ENCODE measurements around the gene LYZL1.
"Not testable (repeated sequence)": the region's sequence is repeated elsewhere in the genome, so short reads cannot be mapped to it uniquely, and the experiment has no call there.

The LYZL1 gene

DNA sequence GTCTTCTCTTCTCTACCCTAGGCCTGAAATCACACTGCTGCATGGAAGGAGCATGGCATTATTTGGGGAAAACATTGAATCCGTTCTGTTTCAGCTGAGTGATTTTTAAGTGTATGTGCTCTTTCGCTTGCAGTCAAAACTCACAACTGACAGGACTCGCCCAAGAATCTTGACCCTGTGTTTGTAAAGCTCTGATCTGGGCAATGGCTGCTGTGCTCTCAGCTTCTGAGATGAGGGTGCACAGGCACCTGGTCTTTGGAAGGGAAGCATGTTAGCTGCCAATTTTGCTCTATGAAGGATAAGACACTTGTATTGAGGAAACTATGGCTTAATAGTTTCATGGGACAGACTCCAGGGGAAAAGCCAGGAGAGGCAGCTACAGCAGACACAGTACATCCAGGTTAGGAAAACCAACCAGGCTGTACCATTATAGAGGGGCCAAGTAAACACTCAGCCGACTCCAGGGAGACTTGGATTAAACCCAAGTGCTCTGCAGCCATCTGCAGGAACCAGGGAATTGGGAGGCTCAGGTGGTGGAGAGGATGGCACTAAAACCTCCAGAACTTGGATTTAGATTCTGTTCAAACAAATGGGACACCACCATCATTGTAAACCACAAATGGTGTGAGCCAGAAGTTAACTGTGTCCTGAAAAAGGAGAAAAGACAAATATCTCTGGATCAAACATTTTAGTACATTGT, 43.3 kb downstream of the LYZL1 start:
- H3K4me3 ChIP-seq (ENCODE audit: low read length): no peak overlapping the region
- no peaks in the 10 kb centered on the region for H3K36me3 ChIP-seq (ENCODE audit: insufficient read depth, low read length)
- no peak overlapping the region for H2AFZ ChIP-seq (ENCODE audit: low read depth, low read length)
- H3K4me1 ChIP-seq (ENCODE audit: insufficient read depth, low read length): no peaks in the 10 kb centered on the region
- no peaks in the 10 kb centered on the region for H3K9me3 ChIP-seq (ENCODE audit: low read length)
- no peaks in the 10 kb centered on the region for H3K27me3 ChIP-seq (ENCODE audit: insufficient read depth, low read length)

DNA sequence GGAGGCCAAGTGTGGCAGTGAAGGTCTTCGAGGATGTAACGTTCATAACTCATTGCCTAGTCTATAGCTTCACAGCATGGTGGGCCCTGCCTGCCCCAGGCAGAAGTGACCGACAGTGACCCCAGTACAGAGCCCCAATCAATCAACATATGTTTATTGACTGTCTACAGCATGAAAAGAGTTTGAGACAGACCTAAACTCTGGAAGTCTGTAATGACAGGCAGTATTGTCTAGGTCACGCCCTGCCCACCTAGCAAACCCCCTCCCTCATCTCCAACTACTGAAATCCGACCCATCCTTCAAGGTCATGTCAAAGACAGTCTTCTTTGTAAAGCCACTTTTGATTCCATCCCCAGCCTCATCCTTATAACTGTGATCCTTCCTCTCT, 43.9 kb downstream of the LYZL1 start:
- no peak overlapping the region for H3K4me3 ChIP-seq (ENCODE audit: low read length)
- H3K4me1 ChIP-seq (ENCODE audit: insufficient read depth, low read length): no peaks in the 10 kb centered on the region
- H3K9me3 ChIP-seq (ENCODE audit: low read length): no peaks in the 10 kb centered on the region
- H3K27me3 ChIP-seq (ENCODE audit: insufficient read depth, low read length): no peaks in the 10 kb centered on the region
- no peak overlapping the region for H2AFZ ChIP-seq (ENCODE audit: low read depth, low read length)
- H3K36me3 ChIP-seq (ENCODE audit: insufficient read depth, low read length): no peaks in the 10 kb centered on the region

DNA sequence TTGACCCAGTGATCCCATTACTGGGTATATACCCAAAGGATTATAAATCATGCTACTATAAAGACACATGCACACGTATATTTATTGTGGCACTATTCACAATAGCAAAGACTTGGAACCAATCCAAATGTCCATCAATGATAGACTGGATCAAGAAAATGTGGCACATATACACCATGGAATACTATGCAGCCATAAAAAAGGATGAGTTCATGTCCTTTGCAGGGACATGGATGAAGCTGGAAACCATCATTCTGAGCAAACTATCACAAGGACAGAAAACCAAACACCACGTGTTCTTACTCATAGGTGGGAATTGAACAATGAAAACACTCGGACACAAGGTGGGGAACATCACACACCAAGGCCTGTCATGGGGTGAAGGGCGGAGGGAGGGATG, 48.7 kb downstream of the LYZL1 start:
- not testable (repeated sequence) for H2AFZ ChIP-seq (ENCODE audit: low read depth, low read length); H3K4me3 ChIP-seq (ENCODE audit: low read length); H3K36me3 ChIP-seq (ENCODE audit: insufficient read depth, low read length); H3K27me3 ChIP-seq (ENCODE audit: insufficient read depth, low read length); H3K4me1 ChIP-seq (ENCODE audit: insufficient read depth, low read length); H3K9me3 ChIP-seq (ENCODE audit: low read length)

DNA sequence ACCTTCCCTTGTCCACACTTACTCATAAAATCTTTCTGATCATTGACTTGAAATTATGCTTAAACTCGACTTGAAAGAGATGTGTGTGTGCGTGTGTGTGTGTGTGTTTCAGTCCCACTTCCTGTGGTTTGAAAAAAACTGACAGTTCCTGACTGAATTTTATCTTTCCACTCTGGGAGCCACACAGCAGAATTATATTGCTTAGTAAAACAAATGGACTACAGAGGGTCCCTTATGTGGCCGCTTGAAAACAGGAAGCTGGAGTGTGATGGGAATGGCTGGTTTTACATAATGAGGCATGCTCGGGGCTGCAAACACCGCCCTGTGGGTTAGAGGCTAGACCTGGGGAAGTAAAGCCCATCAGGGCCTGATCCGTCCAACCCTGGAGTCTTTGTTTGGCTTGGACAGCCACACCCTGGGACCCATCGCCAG, 54.8 kb downstream of the LYZL1 start:
- Histone ChIP-seq H2AFZ (ENCODE audit: low read depth, low read length) (no peak overlapping the region), H3K36me3 (ENCODE audit: insufficient read depth, low read length) (no peaks in the 10 kb centered on the region), H3K4me1 (ENCODE audit: insufficient read depth, low read length) (peaks cover 15% of the 10 kb centered on the region)

DNA sequence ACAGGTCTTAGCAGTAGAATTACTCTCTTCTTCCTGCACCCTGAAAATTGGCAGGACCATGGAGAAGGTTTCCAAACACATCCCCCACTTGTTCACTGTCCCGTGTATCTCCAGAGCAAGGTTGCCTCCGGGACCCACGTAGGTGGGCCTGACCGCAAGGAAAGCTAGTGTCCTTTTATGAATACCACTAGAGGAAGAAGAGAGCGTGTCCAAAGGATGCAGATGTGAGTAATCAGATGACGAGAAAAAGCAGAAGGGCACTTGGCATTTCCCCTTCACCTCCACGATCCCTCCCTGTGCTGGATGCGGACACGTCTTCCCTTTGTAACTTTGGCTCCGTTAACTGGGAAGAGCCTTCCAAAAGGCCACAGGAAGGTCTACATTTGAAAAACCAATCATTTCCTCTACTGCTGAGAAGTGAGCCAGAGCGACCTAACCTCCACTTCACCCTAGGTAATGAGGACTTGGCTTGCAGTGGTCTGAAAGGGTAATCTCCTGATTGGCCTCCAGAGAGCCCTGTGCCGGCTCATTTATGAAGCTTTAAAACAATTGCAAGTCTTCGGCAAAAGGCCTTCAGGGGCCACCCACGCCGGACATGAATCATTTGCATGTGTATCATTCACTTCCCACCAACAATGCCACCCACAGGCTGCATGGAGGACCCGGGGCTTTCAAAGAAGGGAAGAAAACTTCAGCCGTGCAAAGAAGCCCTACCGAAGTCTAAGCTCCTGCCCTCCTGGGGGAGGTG, 55.4 kb downstream of the LYZL1 start:
- Histone ChIP-seq H2AFZ (ENCODE audit: low read depth, low read length) (no peak overlapping the region), H3K36me3 (ENCODE audit: insufficient read depth, low read length) (no peaks in the 10 kb centered on the region), H3K4me3 (ENCODE audit: low read length) (no peak overlapping the region), H3K4me1 (ENCODE audit: insufficient read depth, low read length) (peaks cover 15% of the 10 kb centered on the region), H3K27me3 (ENCODE audit: insufficient read depth, low read length) (no peaks in the 10 kb centered on the region), H3K9me3 (ENCODE audit: low read length) (peaks cover 2% of the 10 kb centered on the region)

More for the DNA sequence above, 54.8 kb downstream of the LYZL1 start:
- H3K9me3 ChIP-seq (ENCODE audit: low read length): peaks cover 2% of the 10 kb centered on the region
- no peaks in the 10 kb centered on the region for H3K27me3 ChIP-seq (ENCODE audit: insufficient read depth, low read length)
- no peak overlapping the region for H3K4me3 ChIP-seq (ENCODE audit: low read length)

DNA sequence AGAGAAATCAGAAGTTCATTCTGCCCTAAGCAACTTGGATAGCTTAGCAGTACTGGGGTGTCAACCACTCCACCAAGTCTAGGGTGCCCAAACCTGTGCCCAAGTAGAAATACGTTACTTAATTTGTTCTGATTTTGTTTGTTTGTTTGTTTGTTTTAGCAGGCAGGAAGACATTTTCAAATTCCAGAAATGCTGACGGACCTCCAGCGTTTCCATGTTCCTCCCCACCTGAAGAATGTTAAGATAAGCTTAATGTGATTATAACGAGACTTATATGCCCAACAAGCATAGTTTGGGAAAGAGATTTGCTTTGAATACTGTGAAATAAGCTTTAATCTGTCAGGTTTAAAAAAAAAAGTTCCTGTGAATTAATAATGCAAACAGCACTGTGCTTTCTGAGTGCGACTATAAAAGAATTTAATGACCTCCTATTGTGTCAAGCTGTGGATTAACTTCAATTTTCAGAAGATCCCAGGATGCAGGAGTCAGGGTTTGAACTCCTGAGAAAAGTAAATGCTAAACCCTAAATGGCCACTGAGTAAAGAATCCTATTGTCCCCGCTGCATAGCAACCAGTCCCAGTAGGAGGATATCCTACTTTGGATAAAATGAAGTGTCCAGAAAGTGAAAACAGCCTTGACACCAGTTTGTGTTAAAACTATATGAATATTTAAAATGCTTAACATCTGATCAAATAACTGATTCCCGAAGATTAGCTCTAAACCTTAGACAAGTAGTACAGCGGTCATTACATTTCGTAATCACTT, 56.5 kb downstream of the LYZL1 start:
- Histone ChIP-seq H3K9me3 (ENCODE audit: low read length) (peaks cover 2% of the 10 kb centered on the region), H3K4me1 (ENCODE audit: insufficient read depth, low read length) (peaks cover 15% of the 10 kb centered on the region), H3K36me3 (ENCODE audit: insufficient read depth, low read length) (no peaks in the 10 kb centered on the region), H3K27me3 (ENCODE audit: insufficient read depth, low read length) (no peaks in the 10 kb centered on the region), H2AFZ (ENCODE audit: low read depth, low read length) (no peak overlapping the region), H3K4me3 (ENCODE audit: low read length) (no peak overlapping the region)

DNA sequence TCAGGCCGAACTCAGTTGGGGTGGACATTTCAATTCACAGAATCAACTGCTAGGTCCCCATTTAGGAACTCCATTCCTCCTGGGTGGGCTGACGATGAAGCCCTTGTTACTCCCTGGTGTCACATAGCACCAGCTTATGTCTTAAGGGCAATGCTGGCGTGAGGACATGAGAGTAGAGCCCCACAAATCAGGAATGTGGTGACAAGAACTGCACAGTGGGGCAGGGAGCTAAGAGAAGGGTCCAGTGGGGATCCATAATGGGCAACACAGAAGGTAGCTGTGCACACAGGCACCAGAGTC, 57.0 kb downstream of the LYZL1 start:
- Histone ChIP-seq H3K4me1 (ENCODE audit: insufficient read depth, low read length) (peaks cover 15% of the 10 kb centered on the region), H2AFZ (ENCODE audit: low read depth, low read length) (no peak overlapping the region), H3K4me3 (ENCODE audit: low read length) (no peak overlapping the region), H3K36me3 (ENCODE audit: insufficient read depth, low read length) (no peaks in the 10 kb centered on the region), H3K9me3 (ENCODE audit: low read length) (peaks cover 2% of the 10 kb centered on the region), H3K27me3 (ENCODE audit: insufficient read depth, low read length) (no peaks in the 10 kb centered on the region)

DNA sequence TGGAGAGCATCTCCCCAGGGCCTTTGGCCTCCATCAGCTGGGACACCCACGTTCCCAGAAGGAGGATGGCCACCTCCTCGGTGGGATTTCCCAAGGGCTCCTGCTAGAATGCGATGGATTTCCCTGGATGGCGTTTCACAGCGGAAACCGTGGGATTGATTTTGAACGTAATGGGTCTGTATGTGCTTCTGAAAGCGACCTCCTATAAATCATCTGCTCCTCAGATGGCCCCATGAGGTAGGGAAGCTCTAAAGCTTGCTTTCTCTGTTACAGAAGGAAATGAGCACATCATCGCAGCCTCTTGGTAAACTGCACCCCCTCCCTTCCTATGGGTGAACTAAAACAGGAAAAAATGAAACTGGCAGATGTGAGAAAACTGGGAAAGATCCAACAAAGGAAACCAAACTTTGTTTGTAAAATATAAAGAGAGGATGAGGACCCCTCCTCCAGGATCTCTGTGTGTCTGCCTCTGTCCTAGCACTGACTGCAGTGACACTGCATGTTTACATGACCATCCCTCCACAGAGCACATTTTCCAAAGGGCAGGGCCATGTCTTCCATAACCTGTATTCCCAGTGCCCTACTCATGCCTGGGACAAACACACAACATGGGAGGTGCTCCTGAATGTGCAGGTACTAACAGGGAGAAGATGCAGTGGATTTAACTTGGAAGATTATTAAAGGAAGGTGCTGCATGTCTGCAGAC, 57.6 kb downstream of the LYZL1 start:
- peaks cover 2% of the 10 kb centered on the region for H3K9me3 ChIP-seq (ENCODE audit: low read length)
- H3K4me3 ChIP-seq (ENCODE audit: low read length): no peak overlapping the region
- H3K27me3 ChIP-seq (ENCODE audit: insufficient read depth, low read length): no peaks in the 10 kb centered on the region
- H3K4me1 ChIP-seq (ENCODE audit: insufficient read depth, low read length): peaks cover 15% of the 10 kb centered on the region
- no peaks in the 10 kb centered on the region for H3K36me3 ChIP-seq (ENCODE audit: insufficient read depth, low read length)
- H2AFZ ChIP-seq (ENCODE audit: low read depth, low read length): no peak overlapping the region

DNA sequence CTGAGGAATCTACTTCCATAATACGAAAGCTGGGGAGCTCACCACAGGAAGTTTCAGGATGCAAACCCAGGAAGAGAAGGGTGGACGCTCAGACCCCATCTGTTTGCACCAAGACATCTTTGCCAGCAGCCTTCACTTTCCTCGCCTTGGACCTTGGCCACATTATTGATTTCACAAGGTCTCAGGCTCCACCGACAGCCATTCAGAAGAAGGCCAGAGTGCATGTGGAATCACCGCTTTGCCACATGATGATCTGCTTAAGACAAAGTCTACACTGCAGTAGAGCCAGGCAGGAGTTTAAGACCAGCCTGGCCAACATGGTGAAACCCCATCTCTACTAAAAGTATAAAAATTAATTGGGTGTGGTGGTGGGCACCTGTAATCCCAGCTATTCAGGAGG, 60.0 kb downstream of the LYZL1 start:
- H3K9me3 ChIP-seq (ENCODE audit: low read length): no peaks in the 10 kb centered on the region
- no peak overlapping the region for H3K4me3 ChIP-seq (ENCODE audit: low read length)
- H3K4me1 ChIP-seq (ENCODE audit: insufficient read depth, low read length): peaks cover 17% of the 10 kb centered on the region
- H3K27me3 ChIP-seq (ENCODE audit: insufficient read depth, low read length): no peaks in the 10 kb centered on the region
- H3K36me3 ChIP-seq (ENCODE audit: insufficient read depth, low read length): no peaks in the 10 kb centered on the region
- H2AFZ ChIP-seq (ENCODE audit: low read depth, low read length): no peak overlapping the region

DNA sequence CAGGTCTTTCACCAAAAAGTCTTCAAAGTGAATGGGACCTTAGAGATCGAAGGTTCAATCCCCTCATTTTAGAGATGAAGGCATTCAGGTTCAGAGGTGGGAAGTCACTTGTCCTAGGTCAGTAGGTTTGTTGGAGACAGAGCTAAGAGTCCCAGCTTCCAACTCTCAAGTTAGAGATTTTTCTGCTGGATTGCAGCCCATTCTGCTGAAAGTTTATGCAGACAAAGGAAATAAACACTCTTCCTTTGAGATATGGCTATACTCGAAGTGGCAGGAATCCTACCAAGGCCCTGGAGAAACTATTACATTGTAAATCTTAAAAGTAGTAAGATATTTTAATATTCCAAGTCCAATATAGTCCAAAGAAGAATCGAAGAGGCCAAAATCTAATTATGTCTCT, 64.4 kb downstream of the LYZL1 start:
- no peaks in the 10 kb centered on the region for H3K36me3 ChIP-seq (ENCODE audit: insufficient read depth, low read length)
- H3K9me3 ChIP-seq (ENCODE audit: low read length): no peaks in the 10 kb centered on the region
- peaks cover 7% of the 10 kb centered on the region for H3K4me1 ChIP-seq (ENCODE audit: insufficient read depth, low read length)
- H2AFZ ChIP-seq (ENCODE audit: low read depth, low read length): no peak overlapping the region
- no peaks in the 10 kb centered on the region for H3K27me3 ChIP-seq (ENCODE audit: insufficient read depth, low read length)
- no peak overlapping the region for H3K4me3 ChIP-seq (ENCODE audit: low read length)

DNA sequence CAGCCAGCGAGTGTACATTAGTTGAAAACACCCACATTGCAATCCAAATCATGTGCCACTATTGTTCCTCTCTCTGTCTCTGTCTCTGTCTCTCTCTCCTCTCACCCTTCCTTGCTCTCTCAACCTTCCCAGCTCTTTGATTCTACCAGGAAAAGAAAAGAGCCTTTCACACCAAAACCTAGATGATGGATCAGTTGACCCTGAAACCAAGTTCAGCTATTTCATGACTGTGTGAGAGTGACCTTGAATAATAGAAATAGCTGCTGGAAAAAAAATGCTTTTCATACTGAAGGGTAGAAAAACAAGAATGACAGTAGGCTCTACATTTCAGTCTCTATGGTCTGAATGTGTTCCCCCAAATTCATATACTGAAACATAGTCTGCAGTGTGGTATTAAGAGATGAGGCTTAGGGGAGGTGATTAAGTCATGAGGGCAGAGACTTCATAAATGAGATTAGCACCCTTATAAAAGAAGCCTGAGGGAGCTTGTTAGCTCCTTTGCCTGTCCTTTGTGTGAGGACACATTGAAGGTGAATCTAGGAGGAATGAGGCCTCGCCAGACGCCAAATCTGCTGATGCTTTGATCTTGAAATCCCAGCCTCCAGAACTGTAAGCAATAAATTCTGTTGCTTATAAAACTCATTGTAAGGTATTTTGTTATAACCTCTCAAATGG, 65.2 kb downstream of the LYZL1 start:
- peaks cover 7% of the 10 kb centered on the region for H3K4me1 ChIP-seq (ENCODE audit: insufficient read depth, low read length)
- no peaks in the 10 kb centered on the region for H3K36me3 ChIP-seq (ENCODE audit: insufficient read depth, low read length)
- H3K9me3 ChIP-seq (ENCODE audit: low read length): no peaks in the 10 kb centered on the region
- no peak overlapping the region for H3K4me3 ChIP-seq (ENCODE audit: low read length)
- no peaks in the 10 kb centered on the region for H3K27me3 ChIP-seq (ENCODE audit: insufficient read depth, low read length)
- no peak overlapping the region for H2AFZ ChIP-seq (ENCODE audit: low read depth, low read length)

DNA sequence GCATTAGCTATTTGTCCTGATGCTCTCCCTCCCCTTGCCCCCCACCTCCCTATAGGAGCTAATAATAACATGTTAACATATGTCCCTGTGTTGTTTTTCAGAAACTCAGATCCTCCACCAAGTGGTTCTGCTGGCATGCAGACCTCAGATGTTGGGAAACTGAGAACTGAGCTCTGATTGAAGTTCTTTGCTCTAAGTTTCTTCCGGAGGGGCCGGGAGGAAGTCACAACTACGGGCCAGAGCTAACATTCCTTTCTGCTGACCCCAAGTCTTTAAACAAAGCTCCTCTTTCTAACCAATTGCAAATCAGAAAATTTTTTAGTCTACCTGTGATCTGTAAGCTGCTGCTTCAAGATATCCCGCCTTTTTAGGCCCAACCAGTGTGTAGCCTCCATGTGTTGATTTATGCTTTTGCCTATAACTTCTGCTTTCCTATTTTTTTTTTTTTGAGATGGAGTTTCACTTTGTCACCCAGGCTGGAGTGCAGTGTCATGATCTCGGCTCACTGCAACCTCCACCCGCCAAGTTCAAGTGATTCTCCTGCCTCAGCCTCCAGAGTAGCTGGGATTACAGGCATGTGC, 66.6 kb downstream of the LYZL1 start:
- Histone ChIP-seq H2AFZ (ENCODE audit: low read depth, low read length) (no peak overlapping the region), H3K4me1 (ENCODE audit: insufficient read depth, low read length) (peaks cover 7% of the 10 kb centered on the region), H3K36me3 (ENCODE audit: insufficient read depth, low read length) (no peaks in the 10 kb centered on the region), H3K4me3 (ENCODE audit: low read length) (no peak overlapping the region), H3K27me3 (ENCODE audit: insufficient read depth, low read length) (no peaks in the 10 kb centered on the region), H3K9me3 (ENCODE audit: low read length) (no peaks in the 10 kb centered on the region)
